Esophagus muscularis mucosa (tissue), 3 donors: ENCODE measurements around the gene FAM177B.

Experiments used
- POLR2A ChIP-seq: fragments of 450-650 bp; IDR thresholded peaks from one replicate; pipeline ENCODE4 v1.6.1; 2017; ENCODE audit warnings: antibody characterized with exemption, moderate library complexity, mild to moderate bottlenecking, low read depth
- TF ChIP-seq, protein P1 (sequence below), 3 experiments: fragments of 200-600 bp in 2 of 3; fragments of 450-650 bp in 1 of 3; sonication (generic) in 2 of 3; IDR thresholded peaks; one replicate each; pipeline ENCODE4 v1.5.1; 2017 to 2019; ENCODE audit warnings: antibody characterized with exemption in 3 of 3, mild to moderate bottlenecking in 2 of 3, moderate library complexity in 1 of 3

- TF ChIP-seq, protein P1, sequence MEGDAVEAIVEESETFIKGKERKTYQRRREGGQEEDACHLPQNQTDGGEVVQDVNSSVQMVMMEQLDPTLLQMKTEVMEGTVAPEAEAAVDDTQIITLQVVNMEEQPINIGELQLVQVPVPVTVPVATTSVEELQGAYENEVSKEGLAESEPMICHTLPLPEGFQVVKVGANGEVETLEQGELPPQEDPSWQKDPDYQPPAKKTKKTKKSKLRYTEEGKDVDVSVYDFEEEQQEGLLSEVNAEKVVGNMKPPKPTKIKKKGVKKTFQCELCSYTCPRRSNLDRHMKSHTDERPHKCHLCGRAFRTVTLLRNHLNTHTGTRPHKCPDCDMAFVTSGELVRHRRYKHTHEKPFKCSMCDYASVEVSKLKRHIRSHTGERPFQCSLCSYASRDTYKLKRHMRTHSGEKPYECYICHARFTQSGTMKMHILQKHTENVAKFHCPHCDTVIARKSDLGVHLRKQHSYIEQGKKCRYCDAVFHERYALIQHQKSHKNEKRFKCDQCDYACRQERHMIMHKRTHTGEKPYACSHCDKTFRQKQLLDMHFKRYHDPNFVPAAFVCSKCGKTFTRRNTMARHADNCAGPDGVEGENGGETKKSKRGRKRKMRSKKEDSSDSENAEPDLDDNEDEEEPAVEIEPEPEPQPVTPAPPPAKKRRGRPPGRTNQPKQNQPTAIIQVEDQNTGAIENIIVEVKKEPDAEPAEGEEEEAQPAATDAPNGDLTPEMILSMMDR (IDR thresholded peaks at IDR 0.05) = no peak
- TF ChIP-seq POLR2A = no peak
These were observed 8.3 kb upstream of the FAM177B start for GRCh38 chr1:222728746-222729145.
